ENCODE results near the gene C3orf33. TPM values are rescaled to one million over a fixed set of nuclear protein-coding genes. Genes with fewer than 3 reads are reported as not detected.

Gene C3orf33
- polyA plus RNA-seq, 1 experiment: 2.9 TPM

DNA sequence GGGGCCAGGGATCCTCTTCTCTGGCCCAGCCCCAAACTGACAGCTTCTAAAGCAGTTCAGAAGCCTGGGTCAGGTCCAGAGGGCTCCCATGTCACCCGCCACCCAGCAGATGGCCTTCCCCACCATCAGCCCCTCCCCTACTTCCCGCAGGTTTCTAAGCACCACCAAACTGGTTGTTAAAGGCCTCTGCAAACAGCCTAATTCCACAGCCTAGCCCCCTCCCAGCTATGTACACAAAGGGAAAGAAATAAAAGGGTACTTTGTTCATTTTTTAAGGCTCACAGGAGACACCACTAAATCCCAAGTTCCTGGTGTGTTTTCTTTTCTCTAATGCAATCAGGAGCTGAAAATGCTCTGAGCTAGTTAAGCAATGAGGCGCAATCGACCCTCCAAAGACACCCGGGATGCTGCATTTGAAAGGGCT is 91.8 kb downstream of the C3orf33 start:
- Histone ChIP-seq H3K27me3 (ENCODE audit: control insufficient read depth, insufficient read depth, low read length) (peaks cover 2% of the 10 kb centered on the region), H3K4me3 (ENCODE audit: low read depth, low read length) (no peak overlapping the region), H3K27ac (ENCODE audit: low read depth, low read length) (no peak overlapping the region), H3K9me3 (ENCODE audit: control insufficient read depth, insufficient read depth, low read length) (no peaks in the 10 kb centered on the region)
- TF ChIP-seq, protein P1, sequence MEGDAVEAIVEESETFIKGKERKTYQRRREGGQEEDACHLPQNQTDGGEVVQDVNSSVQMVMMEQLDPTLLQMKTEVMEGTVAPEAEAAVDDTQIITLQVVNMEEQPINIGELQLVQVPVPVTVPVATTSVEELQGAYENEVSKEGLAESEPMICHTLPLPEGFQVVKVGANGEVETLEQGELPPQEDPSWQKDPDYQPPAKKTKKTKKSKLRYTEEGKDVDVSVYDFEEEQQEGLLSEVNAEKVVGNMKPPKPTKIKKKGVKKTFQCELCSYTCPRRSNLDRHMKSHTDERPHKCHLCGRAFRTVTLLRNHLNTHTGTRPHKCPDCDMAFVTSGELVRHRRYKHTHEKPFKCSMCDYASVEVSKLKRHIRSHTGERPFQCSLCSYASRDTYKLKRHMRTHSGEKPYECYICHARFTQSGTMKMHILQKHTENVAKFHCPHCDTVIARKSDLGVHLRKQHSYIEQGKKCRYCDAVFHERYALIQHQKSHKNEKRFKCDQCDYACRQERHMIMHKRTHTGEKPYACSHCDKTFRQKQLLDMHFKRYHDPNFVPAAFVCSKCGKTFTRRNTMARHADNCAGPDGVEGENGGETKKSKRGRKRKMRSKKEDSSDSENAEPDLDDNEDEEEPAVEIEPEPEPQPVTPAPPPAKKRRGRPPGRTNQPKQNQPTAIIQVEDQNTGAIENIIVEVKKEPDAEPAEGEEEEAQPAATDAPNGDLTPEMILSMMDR (IDR thresholded peaks at IDR 0.05; ENCODE audit: low read depth, low read length): no peak
- ChIA-PET POLR2A (no interaction called here), CTCF (interaction anchor here (2.5 kb wide), 1 partner anchor 13 kb away, joined by 14 read pairs; no protein-coding TSS in a partner anchor)
- DNase-seq (ENCODE audit: low read depth, low spot score): no peak

Other genes with a start within 250 kb of the C3orf33 start
- 0.04 TPM in 1 of 2 replicates, not detected in the other for gene PLCH1, start 61.2 kb downstream of the C3orf33 start, polyA plus RNA-seq (2011; rRNA removed)
- gene SLC33A1, start 48.1 kb upstream of the C3orf33 start, polyA plus RNA-seq (2011; rRNA removed): 23.0 and 27.8 TPM in 2 replicates
- 43.9 and 69.2 TPM in 2 replicates for gene GMPS, start 64.4 kb upstream of the C3orf33 start, polyA plus RNA-seq (2011; rRNA removed)

Data from AG04450 (cell line).